Thyroid gland (tissue), 4 donors: Measurements from ENCODE around the gene ISYNA1.

ENCODE experiments used
- POLR2A ChIP-seq, 2 donors: fragments of 450-650 bp; IDR thresholded peaks; one replicate each; pipeline ENCODE4 v1.6.1; 2017; ENCODE audit warnings: antibody characterized with exemption in 2 of 2, mild to moderate bottlenecking in 2 of 2, moderate library complexity in 1 of 2
- TF ChIP-seq, protein P1 (sequence below), 6 experiments: fragments of 200-600 bp in 3 of 6; fragments of 450-650 bp in 3 of 6; sonication (generic) in 3 of 6; IDR thresholded peaks; one replicate each; pipeline ENCODE4 v1.5.1; 2016 to 2019; ENCODE audit warnings: antibody characterized with exemption in 6 of 6, mild to moderate bottlenecking in 2 of 6, inconsistent platforms in 1 of 6, moderate library complexity in 1 of 6

GRCh38 chr19:18428173-18428786 lies 9.7 kb downstream of the ISYNA1 start:
- TF ChIP-seq, protein P1, sequence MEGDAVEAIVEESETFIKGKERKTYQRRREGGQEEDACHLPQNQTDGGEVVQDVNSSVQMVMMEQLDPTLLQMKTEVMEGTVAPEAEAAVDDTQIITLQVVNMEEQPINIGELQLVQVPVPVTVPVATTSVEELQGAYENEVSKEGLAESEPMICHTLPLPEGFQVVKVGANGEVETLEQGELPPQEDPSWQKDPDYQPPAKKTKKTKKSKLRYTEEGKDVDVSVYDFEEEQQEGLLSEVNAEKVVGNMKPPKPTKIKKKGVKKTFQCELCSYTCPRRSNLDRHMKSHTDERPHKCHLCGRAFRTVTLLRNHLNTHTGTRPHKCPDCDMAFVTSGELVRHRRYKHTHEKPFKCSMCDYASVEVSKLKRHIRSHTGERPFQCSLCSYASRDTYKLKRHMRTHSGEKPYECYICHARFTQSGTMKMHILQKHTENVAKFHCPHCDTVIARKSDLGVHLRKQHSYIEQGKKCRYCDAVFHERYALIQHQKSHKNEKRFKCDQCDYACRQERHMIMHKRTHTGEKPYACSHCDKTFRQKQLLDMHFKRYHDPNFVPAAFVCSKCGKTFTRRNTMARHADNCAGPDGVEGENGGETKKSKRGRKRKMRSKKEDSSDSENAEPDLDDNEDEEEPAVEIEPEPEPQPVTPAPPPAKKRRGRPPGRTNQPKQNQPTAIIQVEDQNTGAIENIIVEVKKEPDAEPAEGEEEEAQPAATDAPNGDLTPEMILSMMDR (IDR thresholded peaks at IDR 0.05), result no peak
- no peak for TF ChIP-seq POLR2A (IDR thresholded peaks at IDR 0.05)
